ENCODE results near the gene TAS2R31.
"Not testable (repeated sequence)": the region's sequence is repeated elsewhere in the genome, so short reads cannot be mapped to it uniquely, and the experiment has no call there.

TAS2R31 gene

DNA sequence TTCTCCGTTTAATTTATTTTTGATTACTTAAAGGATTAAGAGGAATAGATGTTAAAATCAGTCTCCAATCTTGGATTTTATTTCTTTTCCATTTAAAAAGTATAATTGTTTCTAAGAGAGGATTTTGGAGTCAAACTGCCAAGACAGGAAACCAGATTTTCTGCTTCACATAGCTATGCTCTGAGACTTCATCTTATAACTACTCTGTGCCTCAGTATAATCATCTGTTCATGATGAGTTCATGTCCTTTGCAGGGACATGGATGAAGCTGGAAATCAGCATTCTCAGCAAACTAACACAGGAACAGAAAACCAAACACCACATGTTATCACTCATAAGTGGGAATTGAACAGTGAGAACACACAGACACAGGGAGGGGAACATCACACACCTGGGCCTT lies 9.0 kb upstream of the TAS2R31 start:
- Histone ChIP-seq H2AFZ (ENCODE audit: low read length) (no peak overlapping the region), H3K4me2 (ENCODE audit: low read depth, low read length) (no peak overlapping the region), H3K4me3 (ENCODE audit: low read length) (no peak overlapping the region), H3K9ac (ENCODE audit: low read length) (no peak overlapping the region), H3K4me1 (ENCODE audit: low read length) (no peaks in the 10 kb centered on the region), H4K20me1 (ENCODE audit: insufficient read depth, low read length) (no peaks in the 10 kb centered on the region), H3K36me3 (replicated peaks; ENCODE audit: insufficient read depth, low read length) (no peaks in the 10 kb centered on the region), H3K27ac (ENCODE audit: low read length) (no peak overlapping the region), H3K27me3 (replicated peaks; ENCODE audit: insufficient read depth, low read length) (no peaks in the 10 kb centered on the region), H3K9me2 (replicated peaks; ENCODE audit: insufficient read depth, low read length) (no peaks in the 10 kb centered on the region), H3K79me2 (ENCODE audit: low read length) (peaks cover 4% of the 10 kb centered on the region; the same call in 1 of the 2 replicates), H3F3A (ENCODE audit: insufficient read depth, low read length) (no peaks in the 10 kb centered on the region), H3K9me3 (replicated peaks; ENCODE audit: insufficient read depth, low read length) (no peaks in the 10 kb centered on the region)
- TF ChIP-seq EZH2 (optimal IDR thresholded peaks at IDR 0.05; ENCODE audit: low read depth, low read length): no peak
- no peak for TF ChIP-seq EZH2phosphoT487 (IDR thresholded peaks at IDR 0.05; ENCODE audit: low read length)
- TF ChIP-seq, protein P1, sequence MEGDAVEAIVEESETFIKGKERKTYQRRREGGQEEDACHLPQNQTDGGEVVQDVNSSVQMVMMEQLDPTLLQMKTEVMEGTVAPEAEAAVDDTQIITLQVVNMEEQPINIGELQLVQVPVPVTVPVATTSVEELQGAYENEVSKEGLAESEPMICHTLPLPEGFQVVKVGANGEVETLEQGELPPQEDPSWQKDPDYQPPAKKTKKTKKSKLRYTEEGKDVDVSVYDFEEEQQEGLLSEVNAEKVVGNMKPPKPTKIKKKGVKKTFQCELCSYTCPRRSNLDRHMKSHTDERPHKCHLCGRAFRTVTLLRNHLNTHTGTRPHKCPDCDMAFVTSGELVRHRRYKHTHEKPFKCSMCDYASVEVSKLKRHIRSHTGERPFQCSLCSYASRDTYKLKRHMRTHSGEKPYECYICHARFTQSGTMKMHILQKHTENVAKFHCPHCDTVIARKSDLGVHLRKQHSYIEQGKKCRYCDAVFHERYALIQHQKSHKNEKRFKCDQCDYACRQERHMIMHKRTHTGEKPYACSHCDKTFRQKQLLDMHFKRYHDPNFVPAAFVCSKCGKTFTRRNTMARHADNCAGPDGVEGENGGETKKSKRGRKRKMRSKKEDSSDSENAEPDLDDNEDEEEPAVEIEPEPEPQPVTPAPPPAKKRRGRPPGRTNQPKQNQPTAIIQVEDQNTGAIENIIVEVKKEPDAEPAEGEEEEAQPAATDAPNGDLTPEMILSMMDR (IDR thresholded peaks at IDR 0.05; ENCODE audit: low read length): no peak
- no peak for DNase-seq

DNA sequence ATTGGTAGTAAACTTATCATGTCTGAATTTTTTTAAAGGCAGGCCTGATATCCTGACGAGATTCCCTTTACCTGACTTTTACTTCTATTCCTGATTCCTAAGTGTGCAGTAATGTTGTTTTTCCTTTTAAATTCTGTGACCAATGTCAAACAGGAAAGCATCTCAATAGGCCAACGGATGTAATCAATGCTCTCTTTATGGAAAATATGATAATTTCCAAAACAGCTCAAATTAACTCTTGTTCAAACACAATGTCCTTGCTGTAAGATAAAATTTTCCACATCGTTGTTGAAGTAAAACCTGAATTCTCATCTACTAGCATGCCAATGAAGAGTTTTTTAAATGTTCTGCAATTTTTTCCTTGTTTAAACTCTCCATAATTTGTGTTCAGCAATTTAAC lies 8.0 kb upstream of the TAS2R31 start:
- no peak overlapping the region for H3K27ac ChIP-seq (ENCODE audit: low read length)
- H3K79me2 ChIP-seq (ENCODE audit: low read length): peaks cover 4% of the 10 kb centered on the region; the same call in 1 of the 2 replicates
- no peak overlapping the region for H3K4me3 ChIP-seq (ENCODE audit: low read length)
- H4K20me1 ChIP-seq (ENCODE audit: insufficient read depth, low read length): no peaks in the 10 kb centered on the region
- H3K36me3 ChIP-seq (replicated peaks; ENCODE audit: insufficient read depth, low read length): no peaks in the 10 kb centered on the region
- no peaks in the 10 kb centered on the region for H3K9me3 ChIP-seq (replicated peaks; ENCODE audit: insufficient read depth, low read length)
- H3K27me3 ChIP-seq (replicated peaks; ENCODE audit: insufficient read depth, low read length): no peaks in the 10 kb centered on the region
- no peak overlapping the region for H3K9ac ChIP-seq (ENCODE audit: low read length)
- no peak overlapping the region for H3K4me2 ChIP-seq (ENCODE audit: low read depth, low read length)
- H3K4me1 ChIP-seq (ENCODE audit: low read length): no peaks in the 10 kb centered on the region
- no peak for TF ChIP-seq EZH2 (optimal IDR thresholded peaks at IDR 0.05; ENCODE audit: low read depth, low read length)
- TF ChIP-seq, protein P1 (IDR thresholded peaks at IDR 0.05; ENCODE audit: low read length): no peak
- TF ChIP-seq EZH2phosphoT487 (IDR thresholded peaks at IDR 0.05; ENCODE audit: low read length): no peak
- H3K9me2 ChIP-seq (replicated peaks; ENCODE audit: insufficient read depth, low read length): no peaks in the 10 kb centered on the region
- DNase-seq: no peak
- H3F3A ChIP-seq (ENCODE audit: insufficient read depth, low read length): no peaks in the 10 kb centered on the region
- H2AFZ ChIP-seq (ENCODE audit: low read length): no peak overlapping the region

DNA sequence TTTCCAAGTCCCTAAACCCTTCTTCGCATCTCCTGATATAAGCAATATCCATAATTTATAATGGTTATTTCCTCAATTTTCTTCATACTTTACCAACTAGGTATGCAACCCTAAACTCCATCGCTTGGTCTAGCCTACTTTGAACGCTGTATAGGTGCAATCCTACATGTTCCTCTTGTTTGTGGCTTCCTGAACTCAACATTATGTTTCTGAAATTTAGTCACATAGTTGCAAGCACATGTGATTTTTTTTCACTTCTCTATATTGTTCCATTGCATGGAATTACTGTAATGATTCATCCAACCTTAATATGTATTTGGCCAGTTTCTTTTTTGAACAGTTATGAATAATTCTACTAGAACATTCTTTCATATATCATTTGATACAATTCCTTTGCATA lies 2.8 kb upstream of the TAS2R31 start:
- not testable (repeated sequence) for H3K4me3 ChIP-seq (ENCODE audit: low read length); H3K9me3 ChIP-seq (replicated peaks; ENCODE audit: insufficient read depth, low read length); H3K79me2 ChIP-seq (ENCODE audit: low read length); H4K20me1 ChIP-seq (ENCODE audit: insufficient read depth, low read length); DNase-seq; H3K9me2 ChIP-seq (replicated peaks; ENCODE audit: insufficient read depth, low read length); H3K36me3 ChIP-seq (replicated peaks; ENCODE audit: insufficient read depth, low read length); H3K9ac ChIP-seq (ENCODE audit: low read length); H3K27me3 ChIP-seq (replicated peaks; ENCODE audit: insufficient read depth, low read length); H3K4me1 ChIP-seq (ENCODE audit: low read length); H2AFZ ChIP-seq (ENCODE audit: low read length); H3K27ac ChIP-seq (ENCODE audit: low read length); H3F3A ChIP-seq (ENCODE audit: insufficient read depth, low read length); H3K4me2 ChIP-seq (ENCODE audit: low read depth, low read length)

DNA sequence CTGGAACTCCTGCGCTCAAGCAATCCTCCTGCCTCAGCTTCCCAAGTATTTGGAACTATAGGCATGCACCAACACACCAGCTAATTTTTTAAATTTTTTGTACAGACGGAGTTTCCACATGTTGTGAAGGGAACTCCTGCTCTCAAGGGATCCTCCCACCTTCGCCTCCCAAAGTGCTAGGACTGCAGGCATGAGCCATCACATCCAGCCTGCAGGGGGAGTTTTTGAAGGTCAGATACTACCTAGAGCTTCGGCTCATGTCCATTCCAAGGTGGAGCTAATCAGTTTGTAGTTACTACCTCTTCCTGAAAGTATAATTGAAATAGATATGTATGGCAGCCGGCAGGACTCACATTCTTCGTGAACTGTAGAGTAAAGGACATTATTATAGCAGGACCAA lies 5.1 kb downstream of the TAS2R31 start:
- Histone ChIP-seq H3K27ac (ENCODE audit: low read length) (no peak overlapping the region), H3K9me2 (replicated peaks; ENCODE audit: insufficient read depth, low read length) (no peaks in the 10 kb centered on the region), H3K9me3 (replicated peaks; ENCODE audit: insufficient read depth, low read length) (no peaks in the 10 kb centered on the region), H3K4me3 (ENCODE audit: low read length) (no peak overlapping the region), H3F3A (ENCODE audit: insufficient read depth, low read length) (no peaks in the 10 kb centered on the region), H3K36me3 (replicated peaks; ENCODE audit: insufficient read depth, low read length) (no peaks in the 10 kb centered on the region), H4K20me1 (ENCODE audit: insufficient read depth, low read length) (no peaks in the 10 kb centered on the region), H3K4me1 (ENCODE audit: low read length) (no peaks in the 10 kb centered on the region), H3K79me2 (ENCODE audit: low read length) (no peaks in the 10 kb centered on the region), H3K27me3 (replicated peaks; ENCODE audit: insufficient read depth, low read length) (no peaks in the 10 kb centered on the region), H3K4me2 (ENCODE audit: low read depth, low read length) (no peak overlapping the region), H3K9ac (ENCODE audit: low read length) (no peak overlapping the region), H2AFZ (ENCODE audit: low read length) (no peak overlapping the region)
- no peak for DNase-seq
- TF ChIP-seq, protein P1 (IDR thresholded peaks at IDR 0.05; ENCODE audit: low read length): no peak
- TF ChIP-seq EZH2phosphoT487 (IDR thresholded peaks at IDR 0.05; ENCODE audit: low read length) (no peak), EZH2 (optimal IDR thresholded peaks at IDR 0.05; ENCODE audit: low read depth, low read length) (no peak)

Measured in MM.1S (cell line).